T-helper 22 cell (primary cell): ENCODE data around the gene LFNG.
A peak's percentile ranks its signal among the peaks of the same experiment; 100 is the strongest.

Source experiments
- DNase-seq: peaks from one replicate; pipeline ENCODE4 v3.0.0-alpha.2; 2020; ENCODE audit warnings: low read depth

LFNG gene

GRCh38 chr7:2517678-2518507, 1.7 kb upstream of the LFNG start:
- DNase-seq, result no peak

GRCh38 chr7:2518737-2519118, 846 bp upstream of the LFNG start:
- no peak for DNase-seq

- no peak for DNase-seq
Measured at GRCh38 chr7:2520131-2520760, 672 bp downstream of the LFNG start.

GRCh38 chr7:2520761-2521290, 1.3 kb downstream of the LFNG start:
- no peak for DNase-seq

- DNase-seq, result no peak
Measured at GRCh38 chr7:2521341-2521745, 1.8 kb downstream of the LFNG start.

GRCh38 chr7:2521952-2522591, 2.5 kb downstream of the LFNG start:
- DNase-seq, result peak; percentile 81

GRCh38 chr7:2522780-2523433, 3.3 kb downstream of the LFNG start:
- DNase-seq, result no peak

- no peak for DNase-seq
Measured at GRCh38 chr7:2523461-2523936, 3.9 kb downstream of the LFNG start.

- no peak for DNase-seq
Measured at GRCh38 chr7:2523941-2524807, 4.6 kb downstream of the LFNG start.

GRCh38 chr7:2524808-2525657, 5.5 kb downstream of the LFNG start:
- DNase-seq, result no peak

GRCh38 chr7:2525658-2526630, 6.4 kb downstream of the LFNG start:
- no peak for DNase-seq

- DNase-seq, result no peak
Measured at GRCh38 chr7:2526659-2527504, 7.3 kb downstream of the LFNG start.

GRCh38 chr7:2527505-2528467, 8.2 kb downstream of the LFNG start:
- peak; percentile 55 for DNase-seq

GRCh38 chr7:2528481-2529095, 9.0 kb downstream of the LFNG start:
- no peak for DNase-seq

- DNase-seq, result peak; percentile 71
Measured at GRCh38 chr7:2529161-2530070, 9.8 kb downstream of the LFNG start.
